Choroid plexus epithelial cell (primary cell): Measurements from ENCODE around the gene ZNF778.

Experiments
- DNase-seq: peaks from one replicate; pipeline ENCODE4 v3.0.0-alpha.2; 2010; ENCODE audit warnings: low read depth
- H3K4me3 ChIP-seq: 2 replicates; pipeline ENCODE4 v1.5.1; 2011; ENCODE audit warnings: low read depth, mild to moderate bottlenecking, control low read depth, low read length, moderate library complexity
- TF ChIP-seq, protein P1 (sequence below): conservative IDR thresholded peaks from 2 replicates; pipeline ENCODE4 v1.5.1; 2011; ENCODE audit warnings: low read depth, mild to moderate bottlenecking, control low read depth, inconsistent platforms, low read length, moderate library complexity

Gene ZNF778

DNA sequence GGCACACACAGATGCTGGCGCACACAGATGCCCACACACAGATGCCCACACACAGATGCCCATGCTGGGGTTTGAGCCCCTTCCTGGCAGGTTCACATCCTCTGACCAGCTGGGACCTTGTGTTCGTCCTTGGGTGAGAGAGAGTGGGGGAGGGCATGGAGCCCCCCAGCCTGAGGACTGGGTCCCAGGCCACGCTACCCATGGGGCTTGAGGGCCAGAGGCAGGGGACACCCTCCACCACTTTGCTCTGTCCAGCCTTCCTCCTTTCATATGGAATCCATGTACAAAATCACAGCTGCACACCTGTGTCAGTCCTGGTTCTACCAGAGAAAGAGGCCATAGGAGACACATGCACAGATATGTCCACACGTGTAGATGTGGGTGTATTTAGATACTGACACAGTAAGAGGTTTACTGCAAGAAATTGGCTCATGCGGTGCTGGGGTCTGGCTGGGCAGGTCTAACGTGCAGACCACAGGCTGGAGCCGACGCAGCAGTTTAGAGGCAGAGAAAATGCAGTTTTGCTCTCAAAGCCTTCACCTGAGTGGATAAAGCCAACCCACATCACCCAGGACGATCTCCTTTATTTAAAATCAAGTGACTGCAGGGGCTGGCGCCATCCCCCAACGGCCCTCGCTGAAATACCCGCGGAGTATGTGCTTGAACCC lies 28.0 kb upstream of the ZNF778 start:
- no peak for DNase-seq

DNA sequence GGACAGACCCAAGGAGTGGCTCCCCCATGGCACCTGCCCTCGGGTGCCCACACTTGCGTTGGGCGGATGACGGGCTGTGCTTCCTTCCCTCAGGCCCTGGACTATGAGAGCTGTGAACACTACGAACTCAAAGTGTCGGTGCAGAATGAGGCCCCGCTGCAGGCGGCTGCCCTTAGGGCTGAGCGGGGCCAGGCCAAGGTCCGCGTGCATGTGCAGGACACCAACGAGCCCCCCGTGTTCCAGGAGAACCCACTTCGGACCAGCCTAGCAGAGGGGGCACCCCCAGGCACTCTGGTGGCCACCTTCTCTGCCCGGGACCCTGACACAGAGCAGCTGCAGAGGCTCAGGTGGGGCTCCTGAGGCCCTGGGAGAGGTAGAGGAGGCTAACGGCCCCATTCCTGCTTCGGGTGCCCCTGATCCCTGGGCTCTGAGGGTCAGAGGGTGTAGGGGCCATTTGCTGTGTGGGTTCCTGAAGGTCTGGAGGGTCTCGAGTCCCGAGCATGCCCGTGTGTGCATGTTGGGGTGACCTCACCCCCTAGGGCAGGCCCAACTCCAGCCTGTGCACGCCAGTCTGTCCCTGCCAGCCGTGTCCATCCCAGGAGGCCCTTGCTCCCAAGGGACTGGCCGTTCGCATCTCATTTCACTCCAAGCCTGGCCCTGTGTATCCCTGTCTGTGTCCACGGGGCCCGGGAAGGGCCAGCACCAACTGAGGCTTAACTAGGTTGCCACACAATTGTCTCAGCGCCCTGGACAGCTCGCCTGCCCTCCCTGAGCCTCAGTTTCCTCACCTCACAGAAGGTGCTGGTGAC lies 27.1 kb upstream of the ZNF778 start:
- no peak overlapping the region for H3K4me3 ChIP-seq
- TF ChIP-seq, protein P1, sequence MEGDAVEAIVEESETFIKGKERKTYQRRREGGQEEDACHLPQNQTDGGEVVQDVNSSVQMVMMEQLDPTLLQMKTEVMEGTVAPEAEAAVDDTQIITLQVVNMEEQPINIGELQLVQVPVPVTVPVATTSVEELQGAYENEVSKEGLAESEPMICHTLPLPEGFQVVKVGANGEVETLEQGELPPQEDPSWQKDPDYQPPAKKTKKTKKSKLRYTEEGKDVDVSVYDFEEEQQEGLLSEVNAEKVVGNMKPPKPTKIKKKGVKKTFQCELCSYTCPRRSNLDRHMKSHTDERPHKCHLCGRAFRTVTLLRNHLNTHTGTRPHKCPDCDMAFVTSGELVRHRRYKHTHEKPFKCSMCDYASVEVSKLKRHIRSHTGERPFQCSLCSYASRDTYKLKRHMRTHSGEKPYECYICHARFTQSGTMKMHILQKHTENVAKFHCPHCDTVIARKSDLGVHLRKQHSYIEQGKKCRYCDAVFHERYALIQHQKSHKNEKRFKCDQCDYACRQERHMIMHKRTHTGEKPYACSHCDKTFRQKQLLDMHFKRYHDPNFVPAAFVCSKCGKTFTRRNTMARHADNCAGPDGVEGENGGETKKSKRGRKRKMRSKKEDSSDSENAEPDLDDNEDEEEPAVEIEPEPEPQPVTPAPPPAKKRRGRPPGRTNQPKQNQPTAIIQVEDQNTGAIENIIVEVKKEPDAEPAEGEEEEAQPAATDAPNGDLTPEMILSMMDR = no peak
- DNase-seq = no peak

More for the DNA sequence above, 28.0 kb upstream of the ZNF778 start:
- TF ChIP-seq, protein P1 = no peak
- H3K4me3 ChIP-seq = no peak overlapping the region

DNA sequence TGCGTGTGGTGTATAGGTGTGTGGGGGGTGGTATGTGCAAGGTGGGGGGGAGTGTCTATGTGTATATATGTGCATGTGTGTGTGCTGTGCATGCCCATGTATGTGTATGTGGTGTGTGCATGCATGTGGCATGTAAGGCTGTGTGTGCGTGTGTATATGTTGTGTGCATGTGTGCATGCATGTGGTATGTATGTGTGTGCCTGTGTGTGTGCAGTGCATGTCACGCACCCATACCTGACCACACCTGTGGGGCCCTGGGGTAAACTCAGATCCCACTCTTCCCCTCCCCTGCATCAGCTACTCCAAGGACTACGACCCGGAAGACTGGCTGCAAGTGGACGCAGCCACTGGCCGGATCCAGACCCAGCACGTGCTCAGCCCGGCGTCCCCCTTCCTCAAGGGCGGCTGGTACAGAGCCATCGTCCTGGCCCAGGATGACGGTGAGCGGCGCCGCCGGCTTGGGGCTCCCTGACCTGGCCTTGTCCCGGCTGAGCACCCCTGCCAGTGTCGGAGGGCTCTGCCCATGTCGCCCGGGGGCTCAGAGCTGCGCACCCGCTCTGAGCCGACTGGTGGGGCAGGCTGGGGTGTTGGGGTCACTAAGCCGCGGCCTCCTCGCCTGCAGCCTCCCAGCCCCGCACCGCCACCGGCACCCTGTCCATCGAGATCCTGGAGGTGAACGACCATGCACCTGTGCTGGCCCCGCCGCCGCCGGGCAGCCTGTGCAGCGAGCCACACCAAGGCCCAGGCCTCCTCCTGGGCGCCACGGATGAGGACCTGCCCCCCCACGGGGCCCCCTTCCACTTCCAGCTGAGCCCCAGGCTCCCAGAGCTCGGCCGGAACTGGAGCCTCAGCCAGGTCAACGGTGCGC lies 26.2 kb upstream of the ZNF778 start:
- TF ChIP-seq, protein P1 = no peak
- H3K4me3 ChIP-seq = no peak overlapping the region
- no peak for DNase-seq

- TF ChIP-seq, protein P1 = no peak
- no peak for DNase-seq
- H3K4me3 ChIP-seq = peak overlapping the region; percentile 60
Observed at GRCh38 chr16:89191901-89192185, 25.7 kb upstream of the ZNF778 start.

DNA sequence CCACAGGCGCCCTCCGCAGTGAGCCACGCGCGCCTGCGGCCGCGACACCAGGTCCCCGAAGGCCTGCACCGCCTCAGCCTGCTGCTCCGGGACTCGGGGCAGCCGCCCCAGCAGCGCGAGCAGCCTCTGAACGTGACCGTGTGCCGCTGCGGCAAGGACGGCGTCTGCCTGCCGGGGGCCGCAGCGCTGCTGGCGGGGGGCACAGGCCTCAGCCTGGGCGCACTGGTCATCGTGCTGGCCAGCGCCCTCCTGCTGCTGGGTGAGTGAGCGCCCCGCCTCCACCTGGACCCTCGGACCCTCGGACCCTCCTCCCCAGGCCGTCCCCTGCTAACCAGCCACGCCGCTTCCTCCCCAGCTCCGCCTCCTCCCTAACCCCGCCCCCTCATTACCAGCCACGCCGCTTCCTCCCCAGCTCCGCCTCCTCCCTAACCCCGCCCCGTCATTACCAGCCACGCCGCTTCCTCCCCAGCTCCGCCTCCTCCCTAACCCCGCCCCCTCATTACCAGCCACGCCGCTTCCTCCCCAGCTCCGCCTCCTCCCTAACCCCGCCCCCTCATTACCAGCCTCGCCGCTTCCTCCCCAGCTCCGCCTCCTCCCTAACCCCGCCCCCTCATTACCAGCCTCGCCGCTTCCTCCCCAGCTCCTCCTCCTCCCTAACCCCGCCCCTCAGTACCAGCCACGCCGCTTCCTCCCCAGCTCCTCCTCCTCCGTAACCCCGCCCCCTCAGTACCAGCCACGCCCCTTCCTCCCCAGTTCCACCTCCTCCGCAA lies 25.1 kb upstream of the ZNF778 start:
- H3K4me3 ChIP-seq = peak overlapping the region; percentile 60
- peak; percentile 97 for DNase-seq

- DNase-seq = no peak
- H3K4me3 ChIP-seq = no peak overlapping the region
- TF ChIP-seq, protein P1 = no peak
Observed at GRCh38 chr16:89192956-89193575, 24.4 kb upstream of the ZNF778 start.
